ENCODE data around the gene GUF1.

Gene GUF1

GRCh38 chr4:44678094-44679041 lies at the start of gene GUF1:
TSS of gene GUF1 (plus strand) at chr4:44678420. CDS start at chr4:44678623, 203 bp downstream.
- no peak for TF ChIP-seq ZNF274 (IDR thresholded peaks at IDR 0.05; ENCODE audit: low read depth, low read length)
- peak within 1 kb of the TSS; percentile 97 for H3K4me3 ChIP-seq (ENCODE audit: low read length)

GRCh38 chr4:44629280-44629866 lies 48.8 kb upstream of the GUF1 start:
- TF ChIP-seq ZNF274 (IDR thresholded peaks at IDR 0.05; ENCODE audit: low read depth, low read length), result no peak
- no peak overlapping the region for H3K4me3 ChIP-seq (ENCODE audit: low read length)

- TF ChIP-seq ZNF274 (IDR thresholded peaks at IDR 0.05; ENCODE audit: low read depth, low read length), result no peak
- H3K4me3 ChIP-seq (ENCODE audit: low read length), result no peak overlapping the region
Observed at GRCh38 chr4:44632089-44632488, 46.1 kb upstream of the GUF1 start.

GRCh38 chr4:44632733-44633132 lies 45.5 kb upstream of the GUF1 start:
- no peak for TF ChIP-seq ZNF274 (IDR thresholded peaks at IDR 0.05; ENCODE audit: low read depth, low read length)
- no peak overlapping the region for H3K4me3 ChIP-seq (ENCODE audit: low read length)

GRCh38 chr4:44638091-44638490 lies 40.1 kb upstream of the GUF1 start:
- H3K4me3 ChIP-seq (ENCODE audit: low read length), result no peak overlapping the region
- no peak for TF ChIP-seq ZNF274 (IDR thresholded peaks at IDR 0.05; ENCODE audit: low read depth, low read length)

- no peak for TF ChIP-seq ZNF274 (IDR thresholded peaks at IDR 0.05; ENCODE audit: low read depth, low read length)
Observed at GRCh38 chr4:44646151-44646550, 32.1 kb upstream of the GUF1 start.

GRCh38 chr4:44651425-44651824 lies 26.8 kb upstream of the GUF1 start, which contains the start of gene YIPF7:
TSS of gene YIPF7 (minus strand) at chr4:44651625. CDS start at chr4:44650100, 1,525 bp downstream.
- H3K4me3 ChIP-seq (ENCODE audit: low read length), result no peak within 1 kb of the TSS
- TF ChIP-seq ZNF274 (IDR thresholded peaks at IDR 0.05; ENCODE audit: low read depth, low read length), result no peak

More at GRCh38 chr4:44646151-44646550, 32.1 kb upstream of the GUF1 start:
- no peak overlapping the region for H3K4me3 ChIP-seq (ENCODE audit: low read length)

- TF ChIP-seq ZNF274 (IDR thresholded peaks at IDR 0.05; ENCODE audit: low read depth, low read length), result no peak
- H3K4me3 ChIP-seq (ENCODE audit: low read length), result no peak overlapping the region
Observed at GRCh38 chr4:44652002-44652401, 26.2 kb upstream of the GUF1 start.

GRCh38 chr4:44660396-44660795 lies 17.8 kb upstream of the GUF1 start:
- no peak overlapping the region for H3K4me3 ChIP-seq (ENCODE audit: low read length)
- TF ChIP-seq ZNF274 (IDR thresholded peaks at IDR 0.05; ENCODE audit: low read depth, low read length), result no peak

- no peak overlapping the region for H3K4me3 ChIP-seq (ENCODE audit: low read length)
- no peak for TF ChIP-seq ZNF274 (IDR thresholded peaks at IDR 0.05; ENCODE audit: low read depth, low read length)
Observed at GRCh38 chr4:44661940-44662622, 16.1 kb upstream of the GUF1 start.

GRCh38 chr4:44662623-44663005 lies 15.6 kb upstream of the GUF1 start:
- no peak for TF ChIP-seq ZNF274 (IDR thresholded peaks at IDR 0.05; ENCODE audit: low read depth, low read length)
- H3K4me3 ChIP-seq (ENCODE audit: low read length), result no peak overlapping the region

- TF ChIP-seq ZNF274 (IDR thresholded peaks at IDR 0.05; ENCODE audit: low read depth, low read length), result no peak
- H3K4me3 ChIP-seq (ENCODE audit: low read length), result no peak overlapping the region
Observed at GRCh38 chr4:44663539-44664263, 14.5 kb upstream of the GUF1 start.

GRCh38 chr4:44668526-44668925 lies 9.7 kb upstream of the GUF1 start:
- H3K4me3 ChIP-seq (ENCODE audit: low read length), result no peak overlapping the region
- no peak for TF ChIP-seq ZNF274 (IDR thresholded peaks at IDR 0.05; ENCODE audit: low read depth, low read length)
